Activated naive CD8-positive, alpha-beta T cell treated with anti-CD3 and anti-CD28 coated beads, Interleukin-2, amount 10 ng/mL, durations not matched to agents 7 days and 5 days (primary cell): ENCODE data around the gene IGSF21. TPM values are rescaled to one million over a fixed set of nuclear protein-coding genes. Genes with fewer than 3 reads are reported as not detected.

ENCODE experiments used
- ATAC-seq: fragments of 150-1000 bp; cut with Tn5 transposase; one replicate; pipeline ENCODE4 v1.10.0; 2021; ENCODE audit warnings: low read depth, moderate library complexity
- POLR2A ChIA-PET: fragments of 350-600 bp; sonication (Branson Sonifier 250); formaldehyde crosslinking; loops from one replicate; lab custom pipeline; 2021; ENCODE audit warnings: antibody characterized with exemption; lab: Charles Lee
- DNase-seq: peaks from one replicate; pipeline ENCODE4 v3.0.0; 2021
- H3K27ac Mint-ChIP-seq: one replicate; pipeline ENCODE4 v1.8.0; 2022; ENCODE audit warnings: mild to moderate bottlenecking, mixed read lengths
- H3K27me3 Mint-ChIP-seq: one replicate; pipeline ENCODE4 v1.8.0; 2022; ENCODE audit warnings: mild to moderate bottlenecking, moderate library complexity, mixed read lengths
- H3K36me3 Mint-ChIP-seq: one replicate; pipeline ENCODE4 v1.8.0; 2021; ENCODE audit warnings: mild to moderate bottlenecking, mixed read lengths
- H3K4me1 Mint-ChIP-seq: one replicate; pipeline ENCODE4 v1.8.0; 2021; ENCODE audit warnings: mixed read lengths
- H3K4me3 Mint-ChIP-seq: one replicate; pipeline ENCODE4 v1.8.0; 2022; ENCODE audit warnings: mild to moderate bottlenecking, moderate library complexity, mixed read lengths
- H3K9me3 Mint-ChIP-seq: one replicate; pipeline ENCODE4 v1.8.0; 2021; ENCODE audit warnings: mixed read lengths
- total RNA-seq, 2 experiments: library from RNA; stranded (reverse); gene quantifications; one replicate each; pipeline ENCODE4 v1.2.3, GENCODE V29; 2021

The IGSF21 gene
- total RNA-seq, 2 experiments from 2014 or later: not detected

GRCh38 chr1:18103788-18104421 lies 3.7 kb upstream of the IGSF21 start:
- Mint-ChIP-seq H3K36me3 (peaks cover 2% of the 10 kb centered on the region), H3K27ac (no peak overlapping the region), H3K4me1 (peaks cover 3% of the 10 kb centered on the region), H3K9me3 (peaks cover 3% of the 10 kb centered on the region), H3K27me3 (peaks cover 31% of the 10 kb centered on the region), H3K4me3 (no peak overlapping the region)
- ATAC-seq (no peak), DNase-seq (no peak)
- POLR2A ChIA-PET: no interaction called here

GRCh38 chr1:18104546-18105100 lies 3.0 kb upstream of the IGSF21 start:
- Mint-ChIP-seq H3K4me1 (peaks cover 3% of the 10 kb centered on the region), H3K36me3 (peaks cover 2% of the 10 kb centered on the region), H3K27ac (no peak overlapping the region), H3K4me3 (no peak overlapping the region), H3K27me3 (peaks cover 33% of the 10 kb centered on the region), H3K9me3 (peaks cover 3% of the 10 kb centered on the region)
- ATAC-seq (no peak), DNase-seq (no peak)
- POLR2A ChIA-PET: no interaction called here

- no peak for DNase-seq
- peaks cover 38% of the 10 kb centered on the region for H3K27me3 Mint-ChIP-seq
- no peak overlapping the region for H3K4me3 Mint-ChIP-seq
- H3K9me3 Mint-ChIP-seq: peaks cover 3% of the 10 kb centered on the region
- ATAC-seq: no peak
- H3K36me3 Mint-ChIP-seq: peaks cover 2% of the 10 kb centered on the region
- H3K27ac Mint-ChIP-seq: no peak overlapping the region
- peaks cover 3% of the 10 kb centered on the region for H3K4me1 Mint-ChIP-seq
- POLR2A ChIA-PET: no interaction called here
Observed at GRCh38 chr1:18105196-18105595, 2.4 kb upstream of the IGSF21 start.

- no peak for ATAC-seq
- Mint-ChIP-seq H3K4me1 (peaks cover 3% of the 10 kb centered on the region), H3K4me3 (no peak overlapping the region), H3K9me3 (peaks cover 3% of the 10 kb centered on the region), H3K27me3 (peaks cover 56% of the 10 kb centered on the region), H3K27ac (peak overlapping the region; percentile 62), H3K36me3 (peaks cover 2% of the 10 kb centered on the region)
- DNase-seq: no peak
- POLR2A ChIA-PET: no interaction called here
Observed at GRCh38 chr1:18108299-18109057, 880 bp downstream of the IGSF21 start.

- Mint-ChIP-seq H3K36me3 (peaks cover 2% of the 10 kb centered on the region), H3K9me3 (no peaks in the 10 kb centered on the region), H3K4me1 (peaks cover 3% of the 10 kb centered on the region), H3K27me3 (peaks cover 56% of the 10 kb centered on the region), H3K4me3 (no peak overlapping the region), H3K27ac (no peak overlapping the region)
- POLR2A ChIA-PET: no interaction called here
- DNase-seq (no peak), ATAC-seq (no peak)
Observed at GRCh38 chr1:18109058-18109755, 1.6 kb downstream of the IGSF21 start.

GRCh38 chr1:18109756-18110597 lies 2.4 kb downstream of the IGSF21 start:
- DNase-seq (no peak), ATAC-seq (no peak)
- Mint-ChIP-seq H3K4me1 (peaks cover 3% of the 10 kb centered on the region), H3K36me3 (peaks cover 2% of the 10 kb centered on the region), H3K27ac (no peak overlapping the region), H3K9me3 (no peaks in the 10 kb centered on the region), H3K4me3 (no peak overlapping the region), H3K27me3 (peaks cover 56% of the 10 kb centered on the region)
- POLR2A ChIA-PET: no interaction called here

- Mint-ChIP-seq H3K36me3 (peaks cover 2% of the 10 kb centered on the region), H3K27me3 (peaks cover 60% of the 10 kb centered on the region), H3K9me3 (no peaks in the 10 kb centered on the region), H3K27ac (no peak overlapping the region), H3K4me1 (peaks cover 3% of the 10 kb centered on the region), H3K4me3 (no peak overlapping the region)
- no peak for DNase-seq
- POLR2A ChIA-PET: no interaction called here
- no peak for ATAC-seq
Observed at GRCh38 chr1:18110598-18110939, 3.0 kb downstream of the IGSF21 start.

- Mint-ChIP-seq H3K9me3 (no peaks in the 10 kb centered on the region), H3K4me3 (no peak overlapping the region), H3K27ac (no peak overlapping the region), H3K27me3 (peaks cover 60% of the 10 kb centered on the region), H3K36me3 (peaks cover 2% of the 10 kb centered on the region), H3K4me1 (peaks cover 3% of the 10 kb centered on the region)
- DNase-seq: no peak
- POLR2A ChIA-PET: no interaction called here
- no peak for ATAC-seq
Observed at GRCh38 chr1:18110968-18111367, 3.4 kb downstream of the IGSF21 start.

- Mint-ChIP-seq H3K9me3 (no peaks in the 10 kb centered on the region), H3K36me3 (peaks cover 2% of the 10 kb centered on the region), H3K27ac (no peak overlapping the region), H3K4me3 (no peak overlapping the region), H3K27me3 (peaks cover 61% of the 10 kb centered on the region), H3K4me1 (peaks cover 3% of the 10 kb centered on the region)
- DNase-seq: no peak
- POLR2A ChIA-PET: no interaction called here
- no peak for ATAC-seq
Observed at GRCh38 chr1:18111605-18112297, 4.2 kb downstream of the IGSF21 start.

- H3K9me3 Mint-ChIP-seq: no peaks in the 10 kb centered on the region
- H3K4me1 Mint-ChIP-seq: peaks cover 3% of the 10 kb centered on the region
- no peak overlapping the region for H3K27ac Mint-ChIP-seq
- no peak for DNase-seq
- POLR2A ChIA-PET: no interaction called here
- peaks cover 2% of the 10 kb centered on the region for H3K36me3 Mint-ChIP-seq
- peaks cover 54% of the 10 kb centered on the region for H3K27me3 Mint-ChIP-seq
- no peak for ATAC-seq
- no peak overlapping the region for H3K4me3 Mint-ChIP-seq
Observed at GRCh38 chr1:18112611-18113010, 5.0 kb downstream of the IGSF21 start.

GRCh38 chr1:18114726-18115410 lies 7.3 kb downstream of the IGSF21 start:
- H3K27me3 Mint-ChIP-seq: peaks cover 46% of the 10 kb centered on the region
- no peak overlapping the region for H3K4me3 Mint-ChIP-seq
- H3K36me3 Mint-ChIP-seq: no peaks in the 10 kb centered on the region
- POLR2A ChIA-PET: no interaction called here
- no peaks in the 10 kb centered on the region for H3K4me1 Mint-ChIP-seq
- ATAC-seq: no peak
- no peak overlapping the region for H3K27ac Mint-ChIP-seq
- no peak for DNase-seq
- H3K9me3 Mint-ChIP-seq: no peaks in the 10 kb centered on the region

- Mint-ChIP-seq H3K4me1 (no peaks in the 10 kb centered on the region), H3K27me3 (peaks cover 32% of the 10 kb centered on the region), H3K9me3 (no peaks in the 10 kb centered on the region), H3K4me3 (no peak overlapping the region), H3K36me3 (no peaks in the 10 kb centered on the region), H3K27ac (no peak overlapping the region)
- no peak for ATAC-seq
- DNase-seq: no peak
- POLR2A ChIA-PET: no interaction called here
Observed at GRCh38 chr1:18116777-18117176, 9.2 kb downstream of the IGSF21 start.
